BJ (cell line): ENCODE data around the gene HAPLN2. TPM values are rescaled to one million over a fixed set of nuclear protein-coding genes. Genes with fewer than 3 reads are reported as not detected.

ENCODE experiments used
- CTCF ChIA-PET: fragments of 350-600 bp; formaldehyde crosslinking; extraction: SDS; loops from one replicate; lab custom pipeline; 2021; ENCODE audit warnings: antibody characterized with exemption, inconsistent platforms; lab: Yijun Ruan, JAX
- POLR2A ChIA-PET: fragments of 300-600 bp; sonication (Branson Sonifier 250); formaldehyde crosslinking; extraction: SDS; loops from one replicate; lab custom pipeline; 2021; ENCODE audit warnings: antibody characterized with exemption; lab: Charles Lee
- DNase-seq: peaks from one replicate; pipeline ENCODE4 v3.0.0-alpha.2; 2011; ENCODE audit warnings: low read depth
- H3K27me3 ChIP-seq: 2 replicates; pipeline ENCODE4 v1.6.0; 2011; ENCODE audit warnings: low read length; ENCODE audit not compliant: control insufficient read depth, insufficient read depth
- H3K36me3 ChIP-seq: 2 replicates; pipeline ENCODE4 v1.5.1; 2011; ENCODE audit warnings: low read length; ENCODE audit not compliant: control insufficient read depth, insufficient read depth
- H3K4me3 ChIP-seq: 2 replicates; pipeline ENCODE4 v1.5.1; 2011; ENCODE audit warnings: low read depth, mild to moderate bottlenecking, control low read depth, low read length
- polyA plus RNA-seq: library from polyadenylated mRNA; depleted of rRNA; stranded (reverse); fragments of >200 nt; gene quantifications from 2 replicates; pipeline ENCODE4 v1.2.3, GENCODE V29; 2011
- TF ChIP-seq, protein P1 (sequence below): IDR thresholded peaks from 2 replicates; pipeline ENCODE4 v1.5.1; 2011; ENCODE audit warnings: low read depth, mild to moderate bottlenecking, control low read depth, inconsistent platforms, low read length, moderate library complexity; ENCODE audit not compliant: insufficient read depth

HAPLN2 gene
- polyA plus RNA-seq, 1 experiment, result not detected

DNA sequence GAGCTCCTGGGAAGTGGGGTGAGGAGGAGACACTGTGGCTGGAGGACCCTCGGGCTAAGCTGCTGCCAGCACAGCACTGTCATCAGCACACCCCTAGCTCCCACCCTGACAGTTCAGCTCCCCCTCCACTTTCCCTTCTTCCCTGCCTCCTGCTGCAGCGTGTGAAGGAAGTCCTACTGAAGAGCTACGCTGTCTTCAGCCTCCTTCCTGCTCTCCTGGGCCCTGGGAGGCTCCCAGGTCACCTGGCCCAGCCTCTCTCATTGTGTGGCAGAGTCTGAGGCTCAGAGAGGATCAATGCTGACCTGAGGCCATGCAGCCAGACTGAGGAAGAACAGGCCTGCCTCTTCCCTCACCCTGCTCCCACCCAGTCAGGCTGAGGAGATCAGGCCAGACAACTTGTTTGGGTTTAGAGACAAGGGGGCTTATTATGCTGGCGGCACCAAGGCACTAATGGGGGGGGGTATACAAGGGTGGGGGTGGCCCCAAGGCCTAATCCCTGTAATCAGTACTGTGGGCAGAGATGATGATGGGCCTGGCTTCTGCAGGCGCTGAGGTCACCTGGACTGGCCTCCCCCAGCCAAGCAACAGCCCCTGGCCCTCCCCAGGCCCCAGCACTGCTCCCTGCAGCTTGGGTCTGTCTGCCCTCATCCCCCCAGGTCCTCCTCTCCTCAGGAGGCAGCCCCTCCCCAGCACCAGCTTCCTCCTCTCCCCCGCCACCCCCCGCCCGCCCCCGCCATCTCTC lies 48.9 kb downstream of the HAPLN2 start:
- Histone ChIP-seq H3K36me3 (peaks cover 5% of the 10 kb centered on the region), H3K27me3 (no peaks in the 10 kb centered on the region), H3K4me3 (no peak overlapping the region)
- no peak for DNase-seq
- ChIA-PET POLR2A (no interaction called here), CTCF (interaction anchor here (0.7 to 18.8 kb wide), 5 partner anchors 9 to 126 kb away, joined by 3 to 548 read pairs (median 4); partner anchors contain the start of gene NES)
- TF ChIP-seq, protein P1, sequence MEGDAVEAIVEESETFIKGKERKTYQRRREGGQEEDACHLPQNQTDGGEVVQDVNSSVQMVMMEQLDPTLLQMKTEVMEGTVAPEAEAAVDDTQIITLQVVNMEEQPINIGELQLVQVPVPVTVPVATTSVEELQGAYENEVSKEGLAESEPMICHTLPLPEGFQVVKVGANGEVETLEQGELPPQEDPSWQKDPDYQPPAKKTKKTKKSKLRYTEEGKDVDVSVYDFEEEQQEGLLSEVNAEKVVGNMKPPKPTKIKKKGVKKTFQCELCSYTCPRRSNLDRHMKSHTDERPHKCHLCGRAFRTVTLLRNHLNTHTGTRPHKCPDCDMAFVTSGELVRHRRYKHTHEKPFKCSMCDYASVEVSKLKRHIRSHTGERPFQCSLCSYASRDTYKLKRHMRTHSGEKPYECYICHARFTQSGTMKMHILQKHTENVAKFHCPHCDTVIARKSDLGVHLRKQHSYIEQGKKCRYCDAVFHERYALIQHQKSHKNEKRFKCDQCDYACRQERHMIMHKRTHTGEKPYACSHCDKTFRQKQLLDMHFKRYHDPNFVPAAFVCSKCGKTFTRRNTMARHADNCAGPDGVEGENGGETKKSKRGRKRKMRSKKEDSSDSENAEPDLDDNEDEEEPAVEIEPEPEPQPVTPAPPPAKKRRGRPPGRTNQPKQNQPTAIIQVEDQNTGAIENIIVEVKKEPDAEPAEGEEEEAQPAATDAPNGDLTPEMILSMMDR, result no peak

DNA sequence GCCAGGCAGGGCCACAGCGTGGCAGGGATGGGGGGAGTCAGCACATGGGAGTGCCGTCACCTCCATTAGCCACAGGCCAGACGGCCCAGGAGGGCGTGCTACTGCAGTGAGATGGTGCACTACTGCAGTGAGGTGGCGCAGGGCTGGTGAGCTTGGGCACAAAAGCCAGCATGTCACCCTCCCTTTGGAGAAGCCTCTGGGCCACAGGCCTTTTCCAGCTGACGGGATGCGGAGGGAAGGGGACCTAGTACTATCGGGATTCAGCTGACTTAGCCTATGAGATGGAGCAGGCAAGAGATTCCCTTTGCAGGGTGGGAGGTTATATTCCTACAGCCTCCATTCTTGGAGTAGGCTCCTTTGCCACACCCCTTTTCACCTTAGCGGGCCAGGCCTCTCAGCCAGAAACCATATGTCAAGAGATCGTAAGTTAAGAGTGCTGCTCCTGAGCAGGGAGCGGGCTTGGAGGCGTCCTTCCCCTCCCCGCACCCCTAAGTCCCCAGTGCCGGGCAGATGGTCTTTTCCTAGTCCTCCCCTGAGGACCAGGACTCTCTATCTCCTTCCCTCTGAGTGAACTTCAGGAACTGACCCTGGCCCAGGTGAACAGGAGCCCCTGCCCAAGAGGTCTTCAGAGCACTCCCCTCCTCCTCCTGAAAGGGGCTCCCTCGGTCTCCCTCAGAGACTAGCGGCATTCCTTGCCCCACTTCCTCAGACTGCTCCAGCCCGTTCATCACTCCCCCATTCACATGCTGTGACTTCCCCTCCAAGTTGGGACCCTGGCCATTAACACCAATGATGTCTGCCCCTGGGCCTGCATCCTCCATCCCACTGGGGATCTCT lies 49.8 kb downstream of the HAPLN2 start:
- POLR2A ChIA-PET, result no interaction called here
- no peak for DNase-seq
- TF ChIP-seq, protein P1, result no peak
- no peak overlapping the region for H3K4me3 ChIP-seq
- H3K36me3 ChIP-seq, result peaks cover 7% of the 10 kb centered on the region
- CTCF ChIA-PET, result interaction anchor here (18.8 kb wide), 1 partner anchor 12 kb away, joined by 548 read pairs; the partner anchor contains the start of gene NES
- H3K27me3 ChIP-seq, result no peaks in the 10 kb centered on the region

DNA sequence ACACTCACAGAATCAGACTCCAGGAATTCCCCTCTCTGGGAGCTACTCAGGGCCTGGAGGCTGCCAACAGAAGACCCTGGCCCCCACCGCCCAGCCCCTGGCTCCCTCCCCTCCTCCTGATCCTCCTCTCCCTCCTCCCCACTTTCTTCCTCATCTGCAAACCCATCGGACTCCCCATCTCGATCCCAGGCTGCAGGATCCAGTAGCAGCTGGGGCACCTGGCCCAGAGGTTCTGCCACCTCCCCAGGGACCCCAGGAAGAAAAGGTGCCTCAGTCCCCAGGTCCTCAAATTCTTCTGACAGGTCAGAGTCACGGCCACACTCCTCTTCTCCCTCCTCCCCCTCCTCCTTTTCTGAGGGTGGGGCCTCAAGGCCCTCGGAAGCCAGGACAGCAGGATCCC lies 50.6 kb downstream of the HAPLN2 start:
- Histone ChIP-seq H3K27me3 (no peaks in the 10 kb centered on the region), H3K4me3 (no peak overlapping the region), H3K36me3 (peaks cover 9% of the 10 kb centered on the region)
- POLR2A ChIA-PET, result no interaction called here
- TF ChIP-seq, protein P1, result no peak
- no peak for DNase-seq
- CTCF ChIA-PET, result interaction anchor here (1.4 to 22.8 kb wide), 3 partner anchors 6 to 56 kb away, joined by 3 to 548 read pairs (median 548); partner anchors contain the start of gene NES

DNA sequence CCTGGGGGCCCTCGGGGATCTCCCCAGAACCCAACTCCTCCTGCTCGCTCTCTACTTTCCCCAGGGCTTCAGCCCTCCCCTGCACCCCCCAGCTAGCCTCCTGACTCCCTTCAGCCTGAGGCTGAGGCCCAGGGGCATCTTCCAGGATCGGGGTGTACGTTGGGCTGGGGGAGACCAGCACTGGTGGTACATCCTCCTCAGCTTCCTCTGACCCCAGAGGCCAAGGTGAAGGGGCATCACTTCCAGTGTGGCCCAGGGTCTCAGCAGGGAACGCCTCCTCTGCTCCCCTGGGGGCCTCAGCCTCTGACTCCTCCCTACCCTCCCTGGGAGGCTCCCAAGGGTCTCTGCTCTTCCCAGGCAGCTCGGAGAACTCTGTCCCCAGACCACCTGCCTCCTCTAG lies 51.1 kb downstream of the HAPLN2 start:
- CTCF ChIA-PET, result interaction anchor here (1.4 to 22.8 kb wide), 4 partner anchors 7 to 56 kb away, joined by 3 to 548 read pairs (median 276); partner anchors contain the start of gene NES
- peaks cover 9% of the 10 kb centered on the region for H3K36me3 ChIP-seq
- no peak for DNase-seq
- POLR2A ChIA-PET, result no interaction called here
- H3K27me3 ChIP-seq, result no peaks in the 10 kb centered on the region
- TF ChIP-seq, protein P1, result no peak
- no peak overlapping the region for H3K4me3 ChIP-seq

DNA sequence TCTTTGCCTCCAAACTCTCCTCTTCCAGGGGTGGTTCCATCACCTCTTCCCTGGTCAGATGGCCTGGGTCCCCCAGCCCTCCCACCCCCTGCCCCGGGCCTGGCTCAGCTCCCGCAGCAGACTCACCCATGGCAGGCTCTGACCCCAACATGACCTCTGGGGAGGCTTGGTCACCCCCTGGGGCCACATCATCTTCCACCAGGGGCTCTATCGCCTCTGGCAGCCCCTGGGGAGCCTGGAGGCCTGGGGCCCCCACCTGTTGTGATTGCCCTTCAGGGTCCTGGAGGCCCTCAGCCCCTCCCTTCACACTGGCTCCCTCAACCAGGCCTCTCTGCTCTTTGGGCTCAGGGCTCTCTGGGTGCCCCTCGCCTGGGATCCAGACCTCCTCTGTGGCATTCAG lies 51.6 kb downstream of the HAPLN2 start:
- no peak overlapping the region for H3K4me3 ChIP-seq
- TF ChIP-seq, protein P1, result no peak
- DNase-seq, result no peak
- peaks cover 9% of the 10 kb centered on the region for H3K36me3 ChIP-seq
- POLR2A ChIA-PET, result no interaction called here
- H3K27me3 ChIP-seq, result no peaks in the 10 kb centered on the region
- CTCF ChIA-PET, result interaction anchor here (1.4 to 22.8 kb wide), 4 partner anchors 7 to 55 kb away, joined by 3 to 548 read pairs (median 276); partner anchors contain the start of gene NES
